A673 (cell line): Measurements from ENCODE around the gene ZNF709.

ENCODE experiments used
- CTCF ChIP-seq: fragments of 300-800, 200-600 bp; sonication (generic); conservative IDR thresholded peaks from 2 replicates; pipeline ENCODE4 v1.5.1; 2017; ENCODE audit warnings: low read depth, mild to moderate bottlenecking, antibody characterized with exemption, low read length, moderate library complexity, mixed read lengths
- EZH2 ChIP-seq: fragments of 200-600 bp; sonication (generic); IDR thresholded peaks from 2 replicates; pipeline ENCODE4 v1.6.1; 2017; ENCODE audit warnings: borderline replicate concordance, low read depth, mild to moderate bottlenecking, mixed read lengths, antibody characterized with exemption, low read length; ENCODE audit not compliant: poor library complexity, severe bottlenecking

- TF ChIP-seq CTCF (no peak), EZH2 (no peak)
Observed at GRCh38 chr19:12527034-12527836, 42.6 kb upstream of the ZNF709 start.
